HEK293 (cell line): Measurements from ENCODE around the gene HIF1AN.

ENCODE experiments used
- CTCF ChIA-PET: fragments of 350-600 bp; formaldehyde crosslinking; extraction: SDS; loops from one replicate; lab custom pipeline; 2021; ENCODE audit warnings: antibody characterized with exemption; lab: Yijun Ruan, JAX
- POLR2A ChIA-PET: fragments of 300-600 bp; formaldehyde crosslinking; extraction: SDS; loops from one replicate; lab custom pipeline; 2020; ENCODE audit warnings: antibody characterized with exemption, inconsistent platforms; lab: Yijun Ruan, JAX
- H3K27ac ChIP-seq: fragments of 200-500 bp; sonication (Bioruptor generic); 2 replicates; pipeline ENCODE4 v1.5.1; 2014; ENCODE audit warnings: low read depth, low read length, control low read depth, inconsistent platforms; ENCODE audit errors: extremely low read depth
- H3K36me3 ChIP-seq, 2 experiments: fragments of 200-500 bp in 1 of 2; sonication (Bioruptor generic) in 1 of 2; 1 replicate in 1 of 2; 2 replicates in 1 of 2; pipeline ENCODE4 v1.5.1; 2014 to 2017; ENCODE audit warnings: inconsistent platforms in 2 of 2, low read length in 2 of 2; ENCODE audit not compliant: control insufficient read depth in 2 of 2, insufficient read depth in 1 of 2
- H3K4me1 ChIP-seq: fragments of 200-500 bp; sonication (Bioruptor generic); 2 replicates; pipeline ENCODE4 v1.5.1; 2014; ENCODE audit warnings: mild to moderate bottlenecking, low read length, inconsistent platforms; ENCODE audit not compliant: control insufficient read depth, insufficient read depth
- H3K4me3 ChIP-seq: 2 replicates; pipeline ENCODE4 v1.5.1; 2011; ENCODE audit warnings: low read depth, mild to moderate bottlenecking, control low read depth, low read length, moderate library complexity
- H3K9me3 ChIP-seq: fragments of 200-500 bp; sonication (Bioruptor generic); 2 replicates; pipeline ENCODE4 v1.5.1; 2014; ENCODE audit warnings: low read depth, low read length, inconsistent platforms; ENCODE audit not compliant: control insufficient read depth, insufficient read depth
- GLIS1 ChIP-seq: fragments of 450-650 bp; formaldehyde crosslinking; IDR thresholded peaks from 2 replicates; pipeline ENCODE4 v1.5.1; 2016; ENCODE audit warnings: missing biosample characterization, missing genetic modification characterization
- OSR2 ChIP-seq: fragments of 450-650 bp; formaldehyde crosslinking; IDR thresholded peaks from 2 replicates; pipeline ENCODE4 v1.5.1; 2016; ENCODE audit warnings: missing biosample characterization, missing genetic modification characterization
- PRDM1 ChIP-seq: fragments of 450-650 bp; formaldehyde crosslinking; IDR thresholded peaks from 2 replicates; pipeline ENCODE4; 2016; ENCODE audit warnings: missing biosample characterization, missing genetic modification characterization
- REPIN1 ChIP-seq: fragments of 450-650 bp; formaldehyde crosslinking; IDR thresholded peaks from 2 replicates; pipeline ENCODE4 v1.5.1; 2017; ENCODE audit warnings: missing biosample characterization, missing genetic modification characterization, low read depth
- SP7 ChIP-seq: fragments of 450-650 bp; formaldehyde crosslinking; IDR thresholded peaks from 2 replicates; pipeline ENCODE4 v1.5.1; 2016; ENCODE audit warnings: missing biosample characterization, missing genetic modification characterization
- TCF7L2 ChIP-seq: IDR thresholded peaks from 2 replicates; pipeline ENCODE4 v1.6.1; 2011; ENCODE audit warnings: low read depth, mild to moderate bottlenecking, inconsistent platforms, low read length, moderate library complexity, borderline replicate concordance
- ZBTB17 ChIP-seq: fragments of 450-650 bp; formaldehyde crosslinking; IDR thresholded peaks from 2 replicates; pipeline ENCODE4 v1.5.1; 2016; ENCODE audit warnings: missing biosample characterization, missing genetic modification characterization
- ZBTB21 ChIP-seq: fragments of 450-650 bp; formaldehyde crosslinking; IDR thresholded peaks from 2 replicates; pipeline ENCODE4 v1.5.1; 2017; ENCODE audit warnings: missing biosample characterization, missing genetic modification characterization
- ZFHX2 ChIP-seq: fragments of 450-650 bp; formaldehyde crosslinking; conservative IDR thresholded peaks from 2 replicates; pipeline ENCODE4 v1.5.1; 2016; ENCODE audit warnings: missing biosample characterization, missing genetic modification characterization
- ZNF132 ChIP-seq: fragments of 450-650 bp; formaldehyde crosslinking; IDR thresholded peaks from 2 replicates; pipeline ENCODE4 v1.5.1; 2017; ENCODE audit warnings: missing biosample characterization, missing genetic modification characterization, borderline replicate concordance
- ZNF138 ChIP-seq: fragments of 450-650 bp; formaldehyde crosslinking; IDR thresholded peaks from 2 replicates; pipeline ENCODE4 v1.5.1; 2016; ENCODE audit warnings: missing biosample characterization, missing genetic modification characterization, borderline replicate concordance
- ZNF148 ChIP-seq: fragments of 450-650 bp; formaldehyde crosslinking; IDR thresholded peaks from 2 replicates; pipeline ENCODE4 v1.5.0; 2017; ENCODE audit warnings: missing biosample characterization, missing genetic modification characterization, borderline replicate concordance
- ZNF16 ChIP-seq: fragments of 450-650 bp; formaldehyde crosslinking; IDR thresholded peaks from 2 replicates; pipeline ENCODE4 v1.5.1; 2016; ENCODE audit warnings: low read depth, missing biosample characterization, missing genetic modification characterization
- ZNF221 ChIP-seq: fragments of 450-650 bp; formaldehyde crosslinking; IDR thresholded peaks from 2 replicates; pipeline ENCODE4 v1.5.1; 2017; ENCODE audit warnings: missing biosample characterization, missing genetic modification characterization, borderline replicate concordance
- ZNF350 ChIP-seq: fragments of 450-650 bp; formaldehyde crosslinking; IDR thresholded peaks from 2 replicates; pipeline ENCODE4 v1.5.0; 2017; ENCODE audit warnings: missing biosample characterization, mild to moderate bottlenecking, missing genetic modification characterization
- ZNF404 ChIP-seq: fragments of 450-650 bp; formaldehyde crosslinking; IDR thresholded peaks from 2 replicates; pipeline ENCODE4 v1.5.1; 2017; ENCODE audit warnings: missing biosample characterization, missing genetic modification characterization
- ZNF433 ChIP-seq: fragments of 450-650 bp; formaldehyde crosslinking; IDR thresholded peaks from 2 replicates; pipeline ENCODE4 v1.5.1; 2016; ENCODE audit warnings: missing biosample characterization, missing genetic modification characterization, low read depth
- ZNF510 ChIP-seq: fragments of 450-650 bp; formaldehyde crosslinking; IDR thresholded peaks from 2 replicates; pipeline ENCODE4 v1.5.1; 2018; ENCODE audit warnings: mild to moderate bottlenecking, missing genetic modification characterization, missing biosample characterization; ENCODE audit not compliant: insufficient replicate concordance
- ZNF521 ChIP-seq: fragments of 450-650 bp; formaldehyde crosslinking; IDR thresholded peaks from 2 replicates; pipeline ENCODE4 v1.5.1; 2017; ENCODE audit warnings: missing biosample characterization, mild to moderate bottlenecking, missing genetic modification characterization
- ZNF555 ChIP-seq: fragments of 450-650 bp; formaldehyde crosslinking; conservative IDR thresholded peaks from 2 replicates; pipeline ENCODE4 v1.5.1; 2017; ENCODE audit warnings: missing biosample characterization, mild to moderate bottlenecking, missing genetic modification characterization, inconsistent platforms
- ZNF610 ChIP-seq: fragments of 450-650 bp; formaldehyde crosslinking; IDR thresholded peaks from 2 replicates; pipeline ENCODE4 v1.5.1; 2016; ENCODE audit warnings: missing biosample characterization, missing genetic modification characterization, borderline replicate concordance
- ZNF629 ChIP-seq: fragments of 450-650 bp; formaldehyde crosslinking; IDR thresholded peaks from 2 replicates; pipeline ENCODE4 v1.5.1; 2017; ENCODE audit warnings: missing biosample characterization, missing genetic modification characterization
- ZNF701 ChIP-seq: fragments of 450-650 bp; formaldehyde crosslinking; IDR thresholded peaks from 2 replicates; pipeline ENCODE4 v1.5.1; 2016; ENCODE audit warnings: missing biosample characterization, missing genetic modification characterization
- ZNF791 ChIP-seq: fragments of 450-650 bp; formaldehyde crosslinking; IDR thresholded peaks from 2 replicates; pipeline ENCODE4 v1.5.1; 2016; ENCODE audit warnings: missing biosample characterization, missing genetic modification characterization
- ZSCAN16 ChIP-seq: fragments of 450-650 bp; formaldehyde crosslinking; IDR thresholded peaks from 2 replicates; pipeline ENCODE4 v1.5.1; 2016; ENCODE audit warnings: missing biosample characterization, missing genetic modification characterization

Gene HIF1AN

DNA sequence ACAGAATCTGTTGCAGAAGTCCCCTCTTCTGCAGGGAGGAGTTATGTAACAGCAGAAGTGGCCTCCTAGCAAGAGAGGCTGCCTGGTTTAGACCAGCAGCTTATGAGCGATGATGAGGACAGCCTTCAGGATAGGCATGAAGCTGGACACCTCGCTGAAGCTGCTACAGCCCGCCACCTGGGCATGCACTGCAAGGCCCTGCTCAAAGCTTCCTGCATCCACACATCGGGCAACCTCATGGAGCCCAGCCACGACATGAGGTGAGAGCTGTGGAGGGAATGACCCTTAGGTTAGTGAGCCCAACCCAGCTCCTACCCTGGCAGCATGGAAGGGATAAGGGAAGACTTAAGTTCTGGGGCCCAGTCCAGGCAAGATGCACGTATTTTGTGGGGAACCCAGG lies 48.2 kb upstream of the HIF1AN start:
- CTCF ChIA-PET, result interaction anchor here (0.7 to 1.1 kb wide), 4 partner anchors 21 to 53 kb away, joined by 3 to 5 read pairs (median 4); no protein-coding TSS in a partner anchor

GRCh38 chr10:100489396-100489795 lies 46.3 kb upstream of the HIF1AN start:
- TF ChIP-seq ZBTB17 (no peak), ZFHX2 (tag by site-specific recombination) (0 out of 2 replicates have a peak, but pooled peaks have one; percentile 21)
- ChIA-PET POLR2A (no interaction called here), CTCF (interaction anchor here (1.8 kb wide), 1 partner anchor 29 kb away, joined by 8 read pairs; no protein-coding TSS in a partner anchor)
- no peaks in the 10 kb centered on the region for H3K9me3 ChIP-seq
- no peaks in the 10 kb centered on the region for H3K4me1 ChIP-seq
- no peak overlapping the region for H3K4me3 ChIP-seq
- no peak overlapping the region for H3K27ac ChIP-seq
- peaks cover 0 to 70% of the 10 kb centered on the region in 2 experiments for H3K36me3 ChIP-seq

More for the DNA sequence above, 48.2 kb upstream of the HIF1AN start:
- POLR2A ChIA-PET, result no interaction called here
- H3K9me3 ChIP-seq, result no peaks in the 10 kb centered on the region
- TF ChIP-seq ZNF510 (tag by site-specific recombination), result no peak
- no peak for TF ChIP-seq ZNF404 (tag by site-specific recombination)
- TF ChIP-seq REPIN1 (tag by site-specific recombination), result no peak
- no peak for TF ChIP-seq PRDM1 (tag by site-specific recombination)
- no peak for TF ChIP-seq ZNF433 (tag by site-specific recombination)
- TF ChIP-seq ZNF350, result no peak
- TF ChIP-seq, all 188 proteins: peak for 0
- H3K4me1 ChIP-seq, result no peaks in the 10 kb centered on the region
- no peak overlapping the region for H3K27ac ChIP-seq
- H3K36me3 ChIP-seq, result peaks cover 0 to 61% of the 10 kb centered on the region in 2 experiments; a peak in 2 of 3 replicates
- no peak overlapping the region for H3K4me3 ChIP-seq

DNA sequence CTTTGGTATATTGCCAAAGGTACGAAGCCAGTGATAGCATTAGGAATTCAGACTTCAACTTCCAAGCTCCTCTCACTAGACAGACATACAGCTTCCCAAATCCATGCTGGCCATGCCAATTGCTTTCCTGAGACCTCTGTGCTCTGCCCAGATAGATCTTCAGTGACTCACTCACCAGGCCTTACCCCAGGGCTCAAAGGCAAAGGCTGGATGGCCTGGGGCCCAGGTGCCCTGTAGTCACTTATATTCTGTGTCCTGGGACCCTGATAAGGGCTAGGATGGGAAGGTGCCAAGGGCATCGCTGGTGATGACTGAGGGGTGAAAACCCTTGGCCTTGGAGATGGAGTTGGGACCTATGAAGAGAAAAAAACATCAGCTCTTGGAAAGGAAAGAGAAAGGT lies 45.2 kb upstream of the HIF1AN start:
- Histone ChIP-seq H3K4me1 (no peaks in the 10 kb centered on the region), H3K36me3 (peaks cover 0 to 70% of the 10 kb centered on the region in 2 experiments), H3K27ac (no peak overlapping the region), H3K4me3 (no peak overlapping the region), H3K9me3 (no peaks in the 10 kb centered on the region)
- ChIA-PET CTCF (interaction anchor here (1.8 to 4.6 kb wide), 2 partner anchors 8 to 28 kb away, joined by 8 to 40 read pairs; no protein-coding TSS in a partner anchor), POLR2A (no interaction called here)
- TF ChIP-seq ZNF16 (tag by site-specific recombination) (no peak), ZNF521 (tag by site-specific recombination) (no peak), SP7 (no peak), ZNF610 (tag by site-specific recombination) (no peak), OSR2 (no peak), ZNF221 (no peak), ZNF791 (tag by site-specific recombination) (no peak), ZNF138 (tag by site-specific recombination) (no peak), ZSCAN16 (tag by site-specific recombination) (no peak), GLIS1 (tag by site-specific recombination) (no peak), ZBTB21 (tag by site-specific recombination) (no peak), ZNF629 (tag by site-specific recombination) (no peak), TCF7L2 (no peak), ZNF132 (tag by site-specific recombination) (no peak), ZNF701 (tag by site-specific recombination) (no peak), ZNF148 (tag by site-specific recombination) (no peak), ZNF555 (no peak)
